Femur (tissue), 1 donor: Measurements from ENCODE around the gene CSTB.

Experiments
- DNase-seq: peaks from one replicate; pipeline ENCODE4 v3.0.0-alpha.2; 2017

The CSTB gene

GRCh38 chr21:43767498-43767983, 8.6 kb downstream of the CSTB start:
- no peak for DNase-seq

- DNase-seq = no peak
Observed at GRCh38 chr21:43766734-43767497, 9.2 kb downstream of the CSTB start.

DNA sequence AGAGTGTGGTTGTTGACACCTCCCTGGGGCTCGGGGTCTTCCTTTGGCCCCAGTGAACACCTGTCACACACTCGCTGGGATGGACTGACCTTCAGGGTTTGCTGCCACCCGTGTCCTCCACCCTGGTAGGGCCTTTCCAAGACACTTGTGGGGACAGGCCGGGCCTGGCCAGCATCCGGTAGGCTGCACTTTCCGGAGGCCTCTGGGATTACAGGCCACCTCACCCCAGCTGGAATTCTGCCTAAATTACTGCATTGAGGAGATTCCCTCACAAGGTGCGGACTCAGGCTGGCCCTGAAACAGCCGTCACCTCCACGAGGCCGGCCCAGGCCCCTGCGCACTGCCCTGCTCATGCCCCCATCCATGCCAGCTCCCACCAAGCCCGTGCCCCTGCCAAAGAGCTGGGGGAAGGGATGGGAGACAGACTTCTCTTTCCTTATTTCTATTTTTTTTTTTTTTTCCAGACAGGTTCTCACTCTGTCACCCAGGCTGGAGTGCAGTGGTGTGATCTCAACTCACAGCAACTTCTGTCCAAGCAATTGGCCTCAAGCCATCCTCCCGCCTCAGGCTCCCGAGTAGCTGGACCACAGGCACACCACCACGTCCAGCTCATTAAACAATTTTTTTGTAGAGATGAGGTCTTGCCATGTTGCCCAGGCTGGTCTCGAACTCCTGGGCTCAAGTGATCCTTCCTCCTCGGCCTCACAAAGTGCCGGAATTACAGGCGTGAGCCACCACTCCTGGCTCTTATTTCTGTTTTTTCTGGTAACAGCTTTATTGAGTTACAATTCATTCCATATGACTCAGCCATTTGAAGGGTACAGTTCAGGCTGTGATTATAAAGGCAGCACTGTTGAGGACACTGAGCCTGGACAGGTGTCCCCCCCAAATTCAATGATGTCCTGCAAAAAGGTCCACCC, 11.3 kb downstream of the CSTB start:
- DNase-seq = no peak

- no peak for DNase-seq
Observed at GRCh38 chr21:43763901-43764523, 12.1 kb downstream of the CSTB start.

- no peak for DNase-seq
Observed at GRCh38 chr21:43762303-43763128, 13.6 kb downstream of the CSTB start.

DNA sequence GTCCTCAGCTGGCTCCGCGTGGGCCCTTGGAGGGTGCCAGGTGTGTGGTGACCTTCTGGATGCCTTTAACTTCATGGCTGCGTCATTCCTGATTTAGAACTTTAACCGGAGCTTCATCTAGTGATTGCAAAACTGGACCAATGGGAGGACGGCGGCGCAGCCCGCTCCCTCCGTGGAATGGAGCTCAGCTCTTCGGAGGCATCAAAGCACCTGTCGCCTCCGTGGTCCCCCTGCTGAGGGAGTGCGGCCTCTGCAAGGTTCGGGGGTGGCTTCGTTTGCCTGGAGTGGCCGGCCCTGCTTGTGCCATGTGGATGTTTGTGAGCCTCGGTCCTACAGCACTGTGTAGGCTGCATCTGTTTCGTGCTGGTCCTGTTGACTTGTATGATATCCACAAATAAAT, 14.2 kb downstream of the CSTB start:
- DNase-seq = no peak

DNA sequence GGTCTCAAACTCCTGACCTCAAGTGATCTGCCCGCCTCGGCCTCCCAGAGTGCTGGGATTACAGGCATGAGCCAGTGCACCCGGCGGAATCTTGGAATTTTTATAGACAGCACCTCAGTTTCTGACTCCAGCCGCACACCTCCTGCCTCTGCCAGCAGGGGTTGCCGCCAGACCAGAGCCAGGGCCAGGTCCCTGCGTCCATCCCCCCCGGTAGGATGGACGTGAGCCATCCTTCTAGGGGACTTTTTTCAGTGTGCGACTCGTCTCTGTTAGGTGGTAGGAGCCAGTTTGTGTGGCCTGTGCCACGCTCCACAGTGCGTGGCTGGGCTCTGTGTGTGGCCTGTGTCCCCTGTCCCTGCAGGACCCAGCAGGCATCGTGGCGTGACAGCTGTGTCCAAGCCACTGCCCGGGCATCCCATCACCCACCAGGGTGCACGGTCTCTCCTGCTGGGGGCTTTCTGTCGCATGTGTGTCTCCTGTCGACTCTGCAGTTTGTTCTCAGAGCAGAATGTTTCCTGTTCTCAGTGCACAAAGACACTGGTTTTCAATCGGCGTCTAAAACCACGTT, 15.6 kb downstream of the CSTB start:
- DNase-seq = no peak

- DNase-seq = no peak
Observed at GRCh38 chr21:43759651-43760050, 16.5 kb downstream of the CSTB start.

- DNase-seq = no peak
Observed at GRCh38 chr21:43758811-43759210, 17.3 kb downstream of the CSTB start.

GRCh38 chr21:43758111-43758641, 17.9 kb downstream of the CSTB start:
- DNase-seq = peak; percentile 70

- DNase-seq = no peak
Observed at GRCh38 chr21:43757601-43758000, 18.5 kb downstream of the CSTB start.

DNA sequence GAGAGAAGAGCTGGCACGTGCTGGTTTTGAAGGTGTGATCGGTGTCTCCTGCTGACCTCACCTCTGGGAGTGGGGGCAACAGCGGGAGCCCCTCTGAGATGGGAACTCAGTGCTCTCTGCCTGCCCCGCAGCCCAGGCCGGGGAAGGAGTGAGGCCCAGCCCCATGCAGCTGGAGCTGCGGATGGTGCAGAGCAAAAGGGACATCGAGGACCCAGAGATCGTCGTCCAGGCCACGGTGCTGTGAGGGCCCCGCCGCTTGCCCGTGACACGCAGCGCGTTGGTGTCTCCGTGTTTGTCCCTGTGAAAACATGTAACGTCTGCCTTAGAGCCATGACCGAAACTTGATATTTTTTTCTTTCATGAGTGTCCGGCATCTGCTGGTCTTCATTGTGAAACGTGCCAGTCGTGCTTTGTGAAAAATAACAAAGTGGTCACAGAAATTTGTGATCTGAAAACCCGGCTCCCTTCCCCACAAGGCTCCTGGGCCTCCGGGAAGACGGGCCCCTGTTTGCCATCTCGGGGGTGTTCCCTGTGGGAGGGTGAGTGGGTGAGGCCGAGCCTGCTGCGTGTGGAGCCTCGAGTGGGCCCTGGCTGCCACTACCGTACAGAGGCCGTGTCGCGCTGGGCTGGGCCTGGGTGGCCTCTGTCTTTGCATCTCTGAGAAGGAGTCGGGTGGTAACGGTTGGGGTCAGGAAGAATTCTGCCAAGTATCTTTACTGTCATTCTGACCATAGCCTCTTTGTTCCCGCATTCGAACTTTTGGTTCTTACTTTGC, 20.1 kb downstream of the CSTB start:
- no peak for DNase-seq

GRCh38 chr21:43754948-43755781, 20.9 kb downstream of the CSTB start:
- no peak for DNase-seq

DNA sequence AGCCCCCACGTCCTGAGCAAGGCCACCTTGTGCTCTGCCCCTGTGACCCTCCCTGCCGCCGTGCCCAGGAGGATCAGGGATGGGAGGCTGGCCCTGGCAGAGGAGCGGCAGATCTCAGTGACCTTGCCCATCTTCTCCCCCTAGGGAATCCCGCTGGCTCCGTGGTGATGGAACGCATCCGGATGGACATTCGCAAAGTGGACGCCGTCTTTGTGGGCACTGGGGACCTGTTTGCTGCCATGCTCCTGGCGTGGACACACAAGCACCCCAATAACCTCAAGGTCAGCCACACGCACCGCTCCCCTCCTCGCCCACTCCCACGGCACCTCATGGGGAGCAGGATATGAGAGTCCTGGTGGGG, 22.7 kb downstream of the CSTB start:
- DNase-seq = no peak

DNA sequence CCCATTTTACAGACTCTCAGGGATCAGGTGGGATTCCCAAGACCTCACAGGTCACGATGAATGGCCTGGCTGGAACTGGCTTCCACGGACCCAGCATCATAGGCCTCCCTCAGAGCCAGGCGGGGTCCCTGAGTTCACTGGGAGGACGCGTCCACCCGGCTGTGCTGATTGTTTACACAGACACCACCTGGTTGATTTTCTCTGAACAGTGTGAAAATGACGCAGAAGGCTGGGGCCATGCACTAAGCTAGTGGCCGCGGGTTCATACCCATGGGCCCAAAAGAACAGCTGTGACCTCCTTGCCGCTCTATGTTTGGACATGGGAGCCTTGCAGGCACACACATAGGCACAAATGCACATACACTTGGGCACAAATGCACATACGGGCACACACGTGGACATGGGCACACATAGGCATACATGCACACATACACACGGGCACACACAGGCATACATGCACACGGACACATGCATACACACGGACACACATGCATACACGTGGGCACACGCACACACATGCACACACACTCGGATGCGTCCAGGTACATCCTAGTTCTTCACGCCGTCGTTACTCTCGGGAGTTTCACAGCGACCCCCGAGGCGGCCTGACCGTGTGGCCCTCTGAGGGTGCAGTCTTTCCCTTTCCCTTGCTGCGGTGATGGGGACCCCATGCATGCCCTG, 23.2 kb downstream of the CSTB start:
- no peak for DNase-seq

DNA sequence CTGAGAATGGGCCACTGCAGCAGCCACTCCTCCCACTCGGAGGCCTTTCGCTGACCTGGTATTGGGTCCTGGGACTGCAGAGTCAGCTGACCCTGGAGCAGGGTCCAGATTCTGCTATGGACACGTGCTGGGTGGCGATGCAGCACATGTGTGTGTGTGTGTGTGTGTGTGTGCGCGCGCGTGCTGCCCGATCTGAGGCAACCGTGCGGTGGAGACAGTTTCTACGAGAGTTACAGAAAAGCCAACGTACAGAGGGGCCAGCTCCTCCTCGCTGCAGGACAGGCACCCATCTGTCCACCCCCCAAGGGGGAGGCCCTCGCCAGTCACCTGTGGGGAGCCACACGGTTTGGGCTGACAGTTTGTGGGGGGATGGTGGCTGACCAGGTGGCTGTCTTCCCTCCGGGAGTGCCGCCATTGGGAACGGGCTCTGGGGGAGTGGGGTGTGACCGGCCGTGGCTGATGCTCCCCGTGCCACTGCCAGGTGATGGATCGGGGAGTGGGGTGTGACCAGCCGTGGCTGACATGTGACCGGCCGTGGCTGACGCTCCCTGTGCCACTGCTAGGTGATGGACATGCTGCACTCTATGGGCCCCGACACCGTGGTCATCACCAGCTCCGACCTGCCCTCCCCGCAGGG, 24.0 kb downstream of the CSTB start:
- no peak for DNase-seq

DNA sequence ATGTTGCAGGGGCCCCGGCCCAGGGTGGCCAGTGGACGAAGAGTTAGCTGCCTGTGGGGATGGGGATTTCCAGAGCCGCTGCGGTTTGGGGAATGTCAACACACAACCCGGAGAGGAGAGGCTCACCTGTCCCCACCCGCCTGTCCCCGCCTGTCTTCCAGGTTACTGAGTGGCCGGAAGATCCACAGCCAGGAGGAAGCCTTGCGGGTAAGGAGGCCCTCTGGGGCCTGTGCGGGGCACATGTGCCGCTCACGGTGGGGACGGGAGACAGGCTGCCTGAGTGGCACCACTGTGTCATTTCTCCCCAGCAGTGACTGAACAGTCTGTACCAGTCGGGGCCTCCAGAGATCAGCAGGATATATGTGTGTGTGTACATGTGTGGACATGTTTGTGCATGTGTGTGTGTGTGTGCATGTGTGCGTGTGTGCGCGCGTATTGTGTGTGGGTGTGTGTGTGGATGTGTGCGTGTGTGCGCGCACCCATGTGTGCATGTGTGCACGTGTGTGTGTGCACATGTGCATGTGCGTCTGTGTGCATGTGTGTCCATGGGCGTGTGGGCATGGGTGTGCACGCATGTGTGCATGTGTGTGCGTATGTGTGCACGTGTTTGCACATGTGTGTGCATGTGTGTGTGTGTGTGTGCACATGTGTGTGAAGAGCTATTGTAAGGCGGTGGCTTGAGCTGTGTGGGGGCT, 25.6 kb downstream of the CSTB start:
- DNase-seq = no peak

GRCh38 chr21:43749651-43750262, 26.4 kb downstream of the CSTB start:
- no peak for DNase-seq
